Neural cell (in vitro differentiated cells): ENCODE measurements around the gene SH2D3A. TPM values are rescaled to one million over a fixed set of nuclear protein-coding genes. Genes with fewer than 3 reads are reported as not detected.

Experiments used
- H2AFZ ChIP-seq: fragments of 200-600, 300-800 bp; sonication (generic), shearing (Covaris generic); 2 replicates; pipeline ENCODE4 v1.6.0; 2014; ENCODE audit warnings: low read depth, mild to moderate bottlenecking, antibody characterized with exemption, low read length, moderate library complexity
- H3F3A ChIP-seq: fragments of 200-600 bp; shearing (Covaris generic); 2 replicates; pipeline ENCODE4 v1.6.1; 2016; ENCODE audit warnings: mild to moderate bottlenecking, moderate library complexity, mixed read lengths, antibody characterized with exemption, low read length; ENCODE audit not compliant: insufficient read depth, poor library complexity, severe bottlenecking
- H3K27ac ChIP-seq: fragments of 200-600, 300-800 bp; sonication (generic), shearing (Covaris generic); 2 replicates; pipeline ENCODE4 v1.5.1; 2014; ENCODE audit warnings: mild to moderate bottlenecking, low read length, moderate library complexity
- H3K27me3 ChIP-seq: fragments of 300-800, 200-600 bp; sonication (generic), shearing (Covaris generic); 2 replicates; pipeline ENCODE4 v1.6.0; 2014; ENCODE audit warnings: mild to moderate bottlenecking, low read depth, low read length, moderate library complexity; ENCODE audit not compliant: insufficient read depth
- H3K36me3 ChIP-seq: fragments of 300-800, 200-600 bp; sonication (generic), shearing (Covaris generic); 2 replicates; pipeline ENCODE4 v1.5.1; 2014; ENCODE audit warnings: mild to moderate bottlenecking, antibody characterized with exemption, low read length, moderate library complexity; ENCODE audit not compliant: insufficient read depth
- H3K4me2 ChIP-seq: fragments of 300-800, 200-600 bp; sonication (generic), shearing (Covaris generic); 2 replicates; pipeline ENCODE4 v1.6.0; 2014; ENCODE audit warnings: mild to moderate bottlenecking, low read length
- H3K4me3 ChIP-seq: fragments of 300-800, 200-600 bp; sonication (generic), shearing (Covaris generic); 2 replicates; pipeline ENCODE4 v1.5.1; 2014; ENCODE audit warnings: mild to moderate bottlenecking, low read length, moderate library complexity
- H3K79me2 ChIP-seq: fragments of 200-600 bp; shearing (Covaris generic); replicated peaks from 2 replicates; pipeline ENCODE4 v1.6.0; 2014; ENCODE audit warnings: mild to moderate bottlenecking, low read length, moderate library complexity; ENCODE audit not compliant: insufficient read depth
- H3K9ac ChIP-seq: fragments of 300-800, 200-600 bp; sonication (generic), shearing (Covaris generic); 2 replicates; pipeline ENCODE4 v1.6.1; 2016; ENCODE audit warnings: mild to moderate bottlenecking, low read length, mixed read lengths
- H3K9me2 ChIP-seq: fragments of 200-600 bp; shearing (Covaris generic); 2 replicates; pipeline ENCODE4 v1.6.1; 2016; ENCODE audit warnings: mild to moderate bottlenecking, low read length, mixed read lengths; ENCODE audit not compliant: insufficient read depth
- H3K9me3 ChIP-seq: fragments of 200-600, 300-800 bp; sonication (generic), shearing (Covaris generic); 2 replicates; pipeline ENCODE4 v1.6.1; 2016; ENCODE audit warnings: mild to moderate bottlenecking, mixed run types, low read length, moderate library complexity, mixed read lengths
- H4K20me1 ChIP-seq: fragments of 200-600 bp; shearing (Covaris generic); 2 replicates; pipeline ENCODE4 v1.6.1; 2016; ENCODE audit warnings: mild to moderate bottlenecking, mixed run types; ENCODE audit not compliant: insufficient read depth
- EP300 ChIP-seq: fragments of 450-650 bp; conservative IDR thresholded peaks from 2 replicates; pipeline ENCODE4 v1.6.1; 2014; ENCODE audit warnings: antibody characterized with exemption, mild to moderate bottlenecking, moderate library complexity; ENCODE audit not compliant: poor library complexity, severe bottlenecking
- EZH2 ChIP-seq: fragments of 200-600, 300-800 bp; shearing (Covaris generic), sonication (generic); IDR thresholded peaks from 2 replicates; pipeline ENCODE4 v1.6.1; 2014; ENCODE audit warnings: antibody characterized with exemption, low read length, borderline replicate concordance, mild to moderate bottlenecking; ENCODE audit not compliant: insufficient read depth, poor library complexity, severe bottlenecking
- MXI1 ChIP-seq: fragments of 450-650 bp; conservative IDR thresholded peaks from 2 replicates; pipeline ENCODE4 v1.6.1; 2014; ENCODE audit warnings: antibody characterized with exemption, mild to moderate bottlenecking; ENCODE audit not compliant: poor library complexity, severe bottlenecking
- POLR2AphosphoS5 ChIP-seq: IDR thresholded peaks from 2 replicates; pipeline ENCODE4 v1.6.1; 2012
- RAD21 ChIP-seq: fragments of 450-650 bp; conservative IDR thresholded peaks from 2 replicates; pipeline ENCODE4 v1.6.1; 2014; ENCODE audit warnings: antibody characterized with exemption, mild to moderate bottlenecking, moderate library complexity
- SMC3 ChIP-seq: fragments of 450-650 bp; conservative IDR thresholded peaks from 2 replicates; pipeline ENCODE4 v1.6.1; 2014; ENCODE audit warnings: antibody characterized with exemption, mild to moderate bottlenecking, moderate library complexity; ENCODE audit not compliant: poor library complexity
- TAF1 ChIP-seq: IDR thresholded peaks from 2 replicates; pipeline ENCODE4 v1.6.1; 2012; ENCODE audit warnings: low read depth
- polyA plus RNA-seq: library from polyadenylated mRNA; depleted of rRNA; stranded (reverse); fragments of >200 nt; gene quantifications from 2 replicates; pipeline ENCODE4 v1.2.3, GENCODE V29; 2014
- TF ChIP-seq, protein P1 (sequence below): fragments of 450-650 bp; IDR thresholded peaks from 2 replicates; pipeline ENCODE4 v1.5.1; 2014; ENCODE audit warnings: antibody characterized with exemption, mild to moderate bottlenecking, moderate library complexity; ENCODE audit not compliant: poor library complexity, severe bottlenecking
- TF ChIP-seq, protein P2 (sequence below): IDR thresholded peaks from 2 replicates; pipeline ENCODE4 v1.6.1; 2012; ENCODE audit warnings: borderline replicate concordance

The SH2D3A gene
- polyA plus RNA-seq, 1 donor from 2014 or later = 3.6 TPM

DNA sequence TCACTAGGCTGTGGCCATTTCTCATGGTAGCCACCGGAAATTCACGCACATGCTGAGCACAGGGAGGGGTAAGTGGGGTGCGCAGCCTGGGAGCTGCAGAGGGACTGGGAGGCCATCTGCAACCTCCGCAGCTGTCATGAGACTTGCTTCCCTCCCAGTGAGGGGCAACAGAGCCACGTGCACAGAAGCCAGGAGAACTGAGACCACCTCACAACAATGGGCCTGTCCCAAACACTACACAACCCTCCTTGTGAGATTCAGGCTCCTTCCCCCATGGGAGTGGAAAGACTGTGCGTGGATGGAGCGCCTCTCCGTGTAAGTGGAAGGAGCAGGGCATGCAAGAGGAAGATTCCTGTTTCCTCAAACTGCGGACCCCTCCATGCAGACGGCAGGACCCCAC, 55.6 kb downstream of the SH2D3A start:
- TF ChIP-seq POLR2AphosphoS5 = no peak
- TF ChIP-seq SMC3 = no peak
- TF ChIP-seq MXI1 = no peak
- TF ChIP-seq EP300 = no peak
- TF ChIP-seq, protein P1, sequence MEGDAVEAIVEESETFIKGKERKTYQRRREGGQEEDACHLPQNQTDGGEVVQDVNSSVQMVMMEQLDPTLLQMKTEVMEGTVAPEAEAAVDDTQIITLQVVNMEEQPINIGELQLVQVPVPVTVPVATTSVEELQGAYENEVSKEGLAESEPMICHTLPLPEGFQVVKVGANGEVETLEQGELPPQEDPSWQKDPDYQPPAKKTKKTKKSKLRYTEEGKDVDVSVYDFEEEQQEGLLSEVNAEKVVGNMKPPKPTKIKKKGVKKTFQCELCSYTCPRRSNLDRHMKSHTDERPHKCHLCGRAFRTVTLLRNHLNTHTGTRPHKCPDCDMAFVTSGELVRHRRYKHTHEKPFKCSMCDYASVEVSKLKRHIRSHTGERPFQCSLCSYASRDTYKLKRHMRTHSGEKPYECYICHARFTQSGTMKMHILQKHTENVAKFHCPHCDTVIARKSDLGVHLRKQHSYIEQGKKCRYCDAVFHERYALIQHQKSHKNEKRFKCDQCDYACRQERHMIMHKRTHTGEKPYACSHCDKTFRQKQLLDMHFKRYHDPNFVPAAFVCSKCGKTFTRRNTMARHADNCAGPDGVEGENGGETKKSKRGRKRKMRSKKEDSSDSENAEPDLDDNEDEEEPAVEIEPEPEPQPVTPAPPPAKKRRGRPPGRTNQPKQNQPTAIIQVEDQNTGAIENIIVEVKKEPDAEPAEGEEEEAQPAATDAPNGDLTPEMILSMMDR = no peak
- TF ChIP-seq TAF1 = no peak
- no peak overlapping the region for H3K27ac ChIP-seq
- H3K9me2 ChIP-seq = no peaks in the 10 kb centered on the region
- no peak overlapping the region for H3K9ac ChIP-seq
- H3K27me3 ChIP-seq = peaks cover 28% of the 10 kb centered on the region
- no peaks in the 10 kb centered on the region for H3F3A ChIP-seq
- H4K20me1 ChIP-seq = no peaks in the 10 kb centered on the region
- H3K4me3 ChIP-seq = no peak overlapping the region
- no peak overlapping the region for H3K4me2 ChIP-seq
- H3K36me3 ChIP-seq = no peaks in the 10 kb centered on the region
- no peaks in the 10 kb centered on the region for H3K9me3 ChIP-seq
- H2AFZ ChIP-seq = no peak overlapping the region
- H3K79me2 ChIP-seq = no peaks in the 10 kb centered on the region

DNA sequence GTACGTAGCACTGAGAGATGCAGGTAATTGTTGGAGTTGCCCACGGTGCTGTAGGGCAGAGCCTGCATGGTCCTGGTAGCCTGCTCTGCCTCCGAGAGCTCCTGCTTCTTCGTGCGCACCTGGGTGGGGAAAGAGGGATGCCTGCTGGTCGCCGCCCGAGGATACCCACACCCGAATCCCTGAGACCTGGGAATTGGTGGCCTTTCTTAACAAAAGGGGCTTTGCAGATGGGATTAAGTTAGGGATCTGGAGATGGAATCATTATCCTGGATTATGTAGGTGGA, 56.2 kb downstream of the SH2D3A start:
- H3K27ac ChIP-seq = no peak overlapping the region
- H3K79me2 ChIP-seq = no peaks in the 10 kb centered on the region
- H3K9ac ChIP-seq = no peak overlapping the region
- H3K9me2 ChIP-seq = no peaks in the 10 kb centered on the region
- H4K20me1 ChIP-seq = no peaks in the 10 kb centered on the region
- no peak overlapping the region for H2AFZ ChIP-seq
- TF ChIP-seq EZH2 = no peak
- no peak for TF ChIP-seq SMC3
- TF ChIP-seq MXI1 = no peak
- TF ChIP-seq, protein P1 = no peak
- no peak for TF ChIP-seq TAF1
- TF ChIP-seq POLR2AphosphoS5 = no peak
- no peak for TF ChIP-seq RAD21
- TF ChIP-seq, protein P2, sequence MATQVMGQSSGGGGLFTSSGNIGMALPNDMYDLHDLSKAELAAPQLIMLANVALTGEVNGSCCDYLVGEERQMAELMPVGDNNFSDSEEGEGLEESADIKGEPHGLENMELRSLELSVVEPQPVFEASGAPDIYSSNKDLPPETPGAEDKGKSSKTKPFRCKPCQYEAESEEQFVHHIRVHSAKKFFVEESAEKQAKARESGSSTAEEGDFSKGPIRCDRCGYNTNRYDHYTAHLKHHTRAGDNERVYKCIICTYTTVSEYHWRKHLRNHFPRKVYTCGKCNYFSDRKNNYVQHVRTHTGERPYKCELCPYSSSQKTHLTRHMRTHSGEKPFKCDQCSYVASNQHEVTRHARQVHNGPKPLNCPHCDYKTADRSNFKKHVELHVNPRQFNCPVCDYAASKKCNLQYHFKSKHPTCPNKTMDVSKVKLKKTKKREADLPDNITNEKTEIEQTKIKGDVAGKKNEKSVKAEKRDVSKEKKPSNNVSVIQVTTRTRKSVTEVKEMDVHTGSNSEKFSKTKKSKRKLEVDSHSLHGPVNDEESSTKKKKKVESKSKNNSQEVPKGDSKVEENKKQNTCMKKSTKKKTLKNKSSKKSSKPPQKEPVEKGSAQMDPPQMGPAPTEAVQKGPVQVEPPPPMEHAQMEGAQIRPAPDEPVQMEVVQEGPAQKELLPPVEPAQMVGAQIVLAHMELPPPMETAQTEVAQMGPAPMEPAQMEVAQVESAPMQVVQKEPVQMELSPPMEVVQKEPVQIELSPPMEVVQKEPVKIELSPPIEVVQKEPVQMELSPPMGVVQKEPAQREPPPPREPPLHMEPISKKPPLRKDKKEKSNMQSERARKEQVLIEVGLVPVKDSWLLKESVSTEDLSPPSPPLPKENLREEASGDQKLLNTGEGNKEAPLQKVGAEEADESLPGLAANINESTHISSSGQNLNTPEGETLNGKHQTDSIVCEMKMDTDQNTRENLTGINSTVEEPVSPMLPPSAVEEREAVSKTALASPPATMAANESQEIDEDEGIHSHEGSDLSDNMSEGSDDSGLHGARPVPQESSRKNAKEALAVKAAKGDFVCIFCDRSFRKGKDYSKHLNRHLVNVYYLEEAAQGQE = no peak
- no peak for TF ChIP-seq EP300
- H3K27me3 ChIP-seq = peaks cover 28% of the 10 kb centered on the region
- no peaks in the 10 kb centered on the region for H3K9me3 ChIP-seq
- no peaks in the 10 kb centered on the region for H3F3A ChIP-seq
- no peak overlapping the region for H3K4me2 ChIP-seq
- H3K36me3 ChIP-seq = no peaks in the 10 kb centered on the region
- H3K4me3 ChIP-seq = no peak overlapping the region
